AG09319 (cell line): Measurements from ENCODE around the gene UBE2D2.

Experiments used
- DNase-seq: peaks from one replicate; pipeline ENCODE4 v3.0.0-alpha.2; 2010; ENCODE audit warnings: low read depth; ENCODE audit errors: extremely low read depth
- CTCF ChIP-seq: IDR thresholded peaks from 2 replicates; pipeline ENCODE4 v1.5.1; 2011; ENCODE audit warnings: low read depth, mild to moderate bottlenecking, inconsistent platforms, low read length, moderate library complexity

The UBE2D2 gene

DNA sequence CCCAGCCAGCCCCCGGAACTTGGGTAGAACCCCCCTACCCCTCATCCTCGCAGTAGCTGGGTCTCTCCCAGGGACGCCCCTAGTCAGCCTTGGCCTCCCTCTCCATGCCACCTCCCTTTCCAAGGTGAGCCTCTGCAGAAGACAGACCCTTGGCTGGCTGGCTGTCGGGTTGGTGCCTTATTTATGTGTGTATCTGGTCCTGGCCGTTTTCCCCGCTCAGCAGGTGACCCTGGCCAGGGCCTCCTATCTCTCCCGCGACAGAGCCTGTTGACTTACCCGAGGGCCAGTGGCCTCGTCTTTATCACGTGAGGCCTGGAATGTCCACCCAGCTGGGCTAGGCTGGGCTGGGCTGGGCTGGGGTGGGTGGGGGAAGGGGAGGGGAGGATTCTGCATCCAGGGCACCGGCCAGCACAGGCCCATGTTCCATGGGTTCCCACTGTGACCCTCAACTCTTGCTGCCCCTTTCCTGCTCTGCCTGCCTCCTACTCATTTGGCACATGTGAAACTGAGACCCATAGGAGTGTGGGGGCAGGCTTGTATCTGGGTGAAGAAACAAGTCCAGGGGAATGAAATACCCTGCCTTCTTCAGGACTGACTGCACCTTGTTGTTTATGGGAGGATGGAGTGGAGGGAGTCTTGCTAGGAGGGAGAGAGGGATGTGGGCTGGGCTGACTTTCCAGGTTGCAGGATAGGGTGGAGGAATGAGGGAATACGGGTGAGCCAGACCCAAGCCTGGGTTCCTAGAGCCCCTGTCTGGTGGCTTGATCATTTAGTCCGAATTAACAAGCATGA, 90.1 kb downstream of the UBE2D2 start:
- DNase-seq, result no peak
- no peak for TF ChIP-seq CTCF

- no peak for TF ChIP-seq CTCF
- no peak for DNase-seq
Measured at GRCh38 chr5:139651853-139652787, 91.0 kb downstream of the UBE2D2 start.

DNA sequence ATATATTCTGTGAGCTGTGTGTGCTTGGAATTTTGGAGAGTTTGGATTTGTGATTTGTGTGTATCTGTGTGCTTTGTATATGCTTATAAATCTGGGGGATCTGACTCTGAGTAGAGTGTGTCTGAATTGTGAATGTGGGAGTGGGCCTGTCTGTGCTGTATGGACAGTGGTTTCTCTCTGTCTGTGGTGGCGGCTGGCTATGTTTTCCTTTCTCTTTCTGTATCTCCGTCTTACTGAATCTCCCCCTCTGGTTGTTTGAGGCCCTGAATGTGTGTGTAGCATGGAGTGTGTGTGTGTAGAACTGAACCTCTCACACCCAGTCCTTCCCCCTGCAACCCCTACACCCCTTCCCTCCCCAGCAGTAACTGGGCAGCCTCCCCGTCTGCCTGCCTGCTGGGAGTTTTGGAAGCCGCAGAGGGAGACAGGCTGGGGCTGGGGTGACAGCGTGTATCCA, 91.7 kb downstream of the UBE2D2 start:
- DNase-seq, result no peak
- TF ChIP-seq CTCF, result no peak

DNA sequence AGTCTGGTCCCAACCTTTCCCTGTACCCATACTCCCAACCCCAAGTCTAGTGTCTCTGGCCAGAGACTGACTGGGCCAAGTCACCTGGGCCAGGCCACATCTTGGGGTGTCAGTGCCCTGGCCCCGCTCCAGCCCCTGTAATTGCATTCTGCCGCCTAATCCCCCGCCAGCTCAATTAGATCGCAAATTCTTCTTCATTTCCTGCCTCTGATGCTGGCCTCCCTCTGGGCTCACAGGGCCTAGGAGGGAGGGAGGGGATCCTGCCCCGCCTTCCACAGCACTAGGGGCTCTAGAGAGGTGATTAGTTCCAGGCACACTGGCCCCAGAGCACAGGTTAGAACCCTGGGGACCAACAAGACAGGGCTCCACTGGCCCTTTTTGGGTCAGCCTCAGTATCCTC, 92.5 kb downstream of the UBE2D2 start:
- DNase-seq, result no peak
- TF ChIP-seq CTCF, result no peak

- DNase-seq, result no peak
- TF ChIP-seq CTCF, result no peak
Measured at GRCh38 chr5:139654464-139654863, 93.3 kb downstream of the UBE2D2 start.

GRCh38 chr5:139654871-139655491, 93.8 kb downstream of the UBE2D2 start:
- TF ChIP-seq CTCF, result no peak
- no peak for DNase-seq
